ENCODE data around the gene ARID1B. TPM values are rescaled to one million over a fixed set of nuclear protein-coding genes. Genes with fewer than 3 reads are reported as not detected.

The ARID1B gene
- total and polyA plus RNA-seq, 9 of the 15 experiments (the other 6 are each of a cell fraction or from before 2014, with no cell fraction given), result 12.5 to 50.5 (median 25.8) TPM

GRCh38 chr6:156978948-156979347 is 201.8 kb downstream of the ARID1B start:
- no peak overlapping the region for H3K27ac ChIP-seq (ENCODE audit: extremely low read depth, low read depth, low read length)

More at GRCh38 chr6:156978948-156979347, 201.8 kb downstream of the ARID1B start:
- no peaks in the 10 kb centered on the region; the same call in 1 of the 2 replicates for H3K9me3 ChIP-seq (replicated peaks; ENCODE audit: control insufficient read depth, insufficient read depth, low read depth, low read length)
- no TSS peak for BruUV-seq (replicated peaks)
- CTCF ChIA-PET (ENCODE audit: low intra/inter-chr PET ratio), result no interaction called here
- peaks cover 2 to 4% of the 10 kb centered on the region in 2 experiments; a peak in 2 of 5 replicates for H3K4me1 ChIP-seq (replicated peaks in 1 of 2; ENCODE audit: control insufficient read depth in 2 of 2, insufficient read depth in 2 of 2, low read length in 2 of 2)
- in situ Hi-C loops (cut with MboI) (no loop called here), intact Hi-C loops (cut with micrococcal nuclease) (no loop called here)
- H3K27me3 ChIP-seq (ENCODE audit: control insufficient read depth in 2 of 2, insufficient read depth in 2 of 2, low read length in 2 of 2), result no peaks in the 10 kb centered on the region
- no peak overlapping the region for H3K4me3 ChIP-seq
- WGBS (ENCODE audit: insufficient coverage, low coverage, missing lambda C conversion rate), result 78% methylated on average over 2 of the region's 2 CpGs
- ATAC-seq, result no peak
- no peak for DNase-seq (ENCODE audit: extremely low read depth in 1 of 4, low spot score in 3 of 4)
- H3K36me3 ChIP-seq (ENCODE audit: control insufficient read depth, insufficient read depth, low read length), result no peaks in the 10 kb centered on the region
- H2AFZ ChIP-seq (ENCODE audit: low read depth, low read length), result no peak overlapping the region
- H4K20me1 ChIP-seq (replicated peaks; ENCODE audit: control insufficient read depth, insufficient read depth, low read length), result peaks cover 11% of the 10 kb centered on the region
- no peak overlapping the region for H3K4me2 ChIP-seq (ENCODE audit: insufficient read depth, low read length)
- no peak overlapping the region for H3K9ac ChIP-seq (ENCODE audit: insufficient read depth in 1 of 2, low read depth in 2 of 2, low read length in 2 of 2)
- TF ChIP-seq, protein P1, sequence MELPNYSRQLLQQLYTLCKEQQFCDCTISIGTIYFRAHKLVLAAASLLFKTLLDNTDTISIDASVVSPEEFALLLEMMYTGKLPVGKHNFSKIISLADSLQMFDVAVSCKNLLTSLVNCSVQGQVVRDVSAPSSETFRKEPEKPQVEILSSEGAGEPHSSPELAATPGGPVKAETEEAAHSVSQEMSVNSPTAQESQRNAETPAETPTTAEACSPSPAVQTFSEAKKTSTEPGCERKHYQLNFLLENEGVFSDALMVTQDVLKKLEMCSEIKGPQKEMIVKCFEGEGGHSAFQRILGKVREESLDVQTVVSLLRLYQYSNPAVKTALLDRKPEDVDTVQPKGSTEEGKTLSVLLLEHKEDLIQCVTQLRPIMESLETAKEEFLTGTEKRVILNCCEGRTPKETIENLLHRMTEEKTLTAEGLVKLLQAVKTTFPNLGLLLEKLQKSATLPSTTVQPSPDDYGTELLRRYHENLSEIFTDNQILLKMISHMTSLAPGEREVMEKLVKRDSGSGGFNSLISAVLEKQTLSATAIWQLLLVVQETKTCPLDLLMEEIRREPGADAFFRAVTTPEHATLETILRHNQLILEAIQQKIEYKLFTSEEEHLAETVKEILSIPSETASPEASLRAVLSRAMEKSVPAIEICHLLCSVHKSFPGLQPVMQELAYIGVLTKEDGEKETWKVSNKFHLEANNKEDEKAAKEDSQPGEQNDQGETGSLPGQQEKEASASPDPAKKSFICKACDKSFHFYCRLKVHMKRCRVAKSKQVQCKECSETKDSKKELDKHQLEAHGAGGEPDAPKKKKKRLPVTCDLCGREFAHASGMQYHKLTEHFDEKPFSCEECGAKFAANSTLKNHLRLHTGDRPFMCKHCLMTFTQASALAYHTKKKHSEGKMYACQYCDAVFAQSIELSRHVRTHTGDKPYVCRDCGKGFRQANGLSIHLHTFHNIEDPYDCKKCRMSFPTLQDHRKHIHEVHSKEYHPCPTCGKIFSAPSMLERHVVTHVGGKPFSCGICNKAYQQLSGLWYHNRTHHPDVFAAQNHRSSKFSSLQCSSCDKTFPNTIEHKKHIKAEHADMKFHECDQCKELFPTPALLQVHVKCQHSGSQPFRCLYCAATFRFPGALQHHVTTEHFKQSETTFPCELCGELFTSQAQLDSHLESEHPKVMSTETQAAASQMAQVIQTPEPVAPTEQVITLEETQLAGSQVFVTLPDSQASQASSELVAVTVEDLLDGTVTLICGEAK (IDR thresholded peaks at IDR 0.05), result peak; percentile 63; the same call in 1 of the 2 replicates
- TF ChIP-seq, protein P1 (CRISPR knock-in tag; IDR thresholded peaks at IDR 0.05), result no peak
- TF ChIP-seq PKNOX1 (IDR thresholded peaks at IDR 0.05), result no peak
- peaks cover 65% of the 10 kb centered on the region for H3K79me2 ChIP-seq (ENCODE audit: control insufficient read depth, insufficient read depth, low read length)
- no peak for FAIRE-seq
- POLR2A ChIA-PET, result interaction anchor here (1.8 kb wide), 1 partner anchor 10 kb away, joined by 5 read pairs; no protein-coding TSS in a partner anchor
- H3K9me1 ChIP-seq (ENCODE audit: control insufficient read depth, insufficient read depth, low read length), result peaks cover 4% of the 10 kb centered on the region
